Muscle of leg (tissue), 11 donors: Measurements from ENCODE around the gene HIPK2. TPM values are rescaled to one million over a fixed set of nuclear protein-coding genes. Genes with fewer than 3 reads are reported as not detected.

ENCODE experiments used
- DNase-seq: peaks from one replicate; pipeline ENCODE4 v3.0.0; 2013
- H3K27ac ChIP-seq: one replicate; pipeline ENCODE4 v1.5.1; 2013; ENCODE audit warnings: mild to moderate bottlenecking, low read length, control low read depth
- H3K27me3 ChIP-seq: one replicate; pipeline ENCODE4 v1.6.1; 2013; ENCODE audit warnings: low read length; ENCODE audit not compliant: control insufficient read depth, insufficient read depth
- H3K36me3 ChIP-seq: one replicate; pipeline ENCODE4 v1.6.1; 2013; ENCODE audit warnings: low read length; ENCODE audit not compliant: control insufficient read depth, insufficient read depth
- H3K4me1 ChIP-seq: one replicate; pipeline ENCODE4 v1.6.1; 2013; ENCODE audit warnings: low read length; ENCODE audit not compliant: control insufficient read depth, insufficient read depth
- H3K4me3 ChIP-seq: one replicate; pipeline ENCODE4 v1.5.1; 2013; ENCODE audit warnings: low read length, control low read depth
- H3K9me3 ChIP-seq: replicated peaks from 2 replicates; pipeline ENCODE4 v1.6.1; 2013; ENCODE audit warnings: low read depth, low read length; ENCODE audit not compliant: control insufficient read depth
- WGBS: methylation state at CpG from one replicate; pipeline ENCODE4 v1.1.5; 2013; ENCODE audit warnings: missing lambda C conversion rate; ENCODE audit not compliant: insufficient coverage; 5-methylcytosine and 5-hydroxymethylcytosine counted together
- polyA plus RNA-seq, 8 donors: library from polyadenylated mRNA; unstranded; fragments of 120-200 nt; gene quantifications; one replicate each; pipeline versions ENCODE4 v1.2.1 to v1.2.3, GENCODE V29; 2013; ENCODE audit warnings: inconsistent platforms in 1 of 8, low replicate concordance in 1 of 8; ENCODE audit not compliant: insufficient read length in 8 of 8, insufficient read depth in 1 of 8
- total RNA-seq: library from RNA; stranded (reverse); fragments of 120-200 nt; gene quantifications from one replicate; pipeline ENCODE4 v1.2.4, GENCODE V29; 2013

Gene HIPK2
- total and polyA plus RNA-seq, 9 donors: 6.6 to 14.2 (median 10.3) TPM

DNA sequence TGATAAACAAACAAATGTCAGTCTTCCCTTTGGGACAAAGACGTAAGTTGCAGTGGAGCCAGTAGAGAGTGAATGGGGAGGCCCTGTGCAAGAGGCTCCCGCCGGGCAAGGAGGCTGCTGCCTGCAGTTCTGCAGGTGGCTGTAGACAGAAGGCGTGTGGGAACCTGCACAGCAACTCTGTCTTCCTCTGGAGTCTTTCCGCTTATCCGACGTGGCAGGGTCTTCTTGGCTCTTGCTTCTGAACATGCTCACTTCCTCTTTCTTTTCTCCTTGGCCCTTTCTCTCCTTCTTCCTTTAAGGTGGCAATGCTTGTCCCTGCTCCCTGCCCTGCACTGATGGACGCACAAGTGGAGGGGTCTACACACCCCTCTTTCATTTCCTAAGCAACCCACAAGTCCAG lies 122.5 kb downstream of the HIPK2 start:
- H3K4me1 ChIP-seq: peaks cover 10% of the 10 kb centered on the region
- H3K9me3 ChIP-seq: no peaks in the 10 kb centered on the region
- no peak for DNase-seq
- no peak overlapping the region for H3K4me3 ChIP-seq
- no peak overlapping the region for H3K27ac ChIP-seq
- H3K36me3 ChIP-seq: no peaks in the 10 kb centered on the region
- no peaks in the 10 kb centered on the region for H3K27me3 ChIP-seq
- 42% methylated on average over 7 of the region's 8 CpGs for WGBS

- Histone ChIP-seq H3K4me3 (no peak overlapping the region), H3K4me1 (peaks cover 13% of the 10 kb centered on the region), H3K27ac (no peak overlapping the region), H3K36me3 (no peaks in the 10 kb centered on the region), H3K27me3 (no peaks in the 10 kb centered on the region), H3K9me3 (no peaks in the 10 kb centered on the region)
- 83% methylated on average over 6 of the region's 14 CpGs for WGBS
- DNase-seq: no peak
Measured at GRCh38 chr7:139654276-139655181, 123.3 kb downstream of the HIPK2 start.

- WGBS: 76% methylated on average over 2 of the region's 4 CpGs
- DNase-seq: no peak
- Histone ChIP-seq H3K9me3 (no peaks in the 10 kb centered on the region), H3K27ac (no peak overlapping the region), H3K27me3 (no peaks in the 10 kb centered on the region), H3K4me1 (peaks cover 12% of the 10 kb centered on the region), H3K4me3 (no peak overlapping the region), H3K36me3 (no peaks in the 10 kb centered on the region)
Measured at GRCh38 chr7:139651914-139652313, 125.9 kb downstream of the HIPK2 start.

GRCh38 chr7:139651308-139651707 lies 126.5 kb downstream of the HIPK2 start:
- no peak for DNase-seq
- Histone ChIP-seq H3K4me3 (no peak overlapping the region), H3K4me1 (peaks cover 15% of the 10 kb centered on the region), H3K9me3 (no peaks in the 10 kb centered on the region), H3K27ac (no peak overlapping the region), H3K27me3 (no peaks in the 10 kb centered on the region), H3K36me3 (no peaks in the 10 kb centered on the region)
- 33% methylated on average over 1 of the region's 6 CpGs for WGBS

DNA sequence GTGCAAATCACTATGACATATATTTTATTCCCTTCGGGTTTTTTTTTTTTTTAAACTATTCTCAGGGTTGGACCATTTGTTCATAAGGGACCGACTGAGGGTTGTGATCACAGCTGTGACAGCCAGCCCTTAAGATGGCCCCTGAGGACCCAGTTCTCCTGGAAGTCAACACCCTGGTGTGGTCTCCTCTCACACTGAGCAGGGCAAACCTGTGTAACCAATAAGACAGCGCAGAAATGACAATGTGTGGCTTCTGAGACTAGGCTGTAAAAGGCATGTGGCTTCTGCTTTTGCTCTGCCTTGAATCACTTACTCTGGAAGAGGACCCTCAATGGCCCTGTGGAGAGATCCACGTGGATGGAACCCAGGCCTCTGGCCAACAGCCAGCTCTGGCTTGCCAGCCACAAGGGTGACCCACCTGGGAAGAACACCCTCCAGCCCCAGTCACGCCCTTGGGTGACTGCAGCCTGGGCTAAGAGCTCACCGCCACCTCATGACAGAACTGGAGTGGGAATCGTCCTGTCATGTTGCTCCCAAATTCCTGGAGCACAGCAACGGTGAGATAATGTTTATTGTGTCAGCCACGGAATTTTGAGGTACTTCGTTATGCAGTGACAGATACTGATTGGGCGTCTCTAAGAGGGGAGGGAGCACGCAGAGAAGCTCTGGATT lies 127.2 kb downstream of the HIPK2 start:
- 79% methylated on average over 4 of the region's 12 CpGs for WGBS
- Histone ChIP-seq H3K36me3 (no peaks in the 10 kb centered on the region), H3K4me3 (no peak overlapping the region), H3K27ac (no peak overlapping the region), H3K27me3 (no peaks in the 10 kb centered on the region), H3K9me3 (no peaks in the 10 kb centered on the region), H3K4me1 (peaks cover 19% of the 10 kb centered on the region)
- DNase-seq: no peak

- H3K27ac ChIP-seq: peak overlapping the region; percentile 84
- H3K36me3 ChIP-seq: no peaks in the 10 kb centered on the region
- H3K27me3 ChIP-seq: no peaks in the 10 kb centered on the region
- 13% methylated on average over 3 of the region's 14 CpGs for WGBS
- H3K4me1 ChIP-seq: peaks cover 19% of the 10 kb centered on the region
- no peaks in the 10 kb centered on the region for H3K9me3 ChIP-seq
- DNase-seq: peak; percentile 66
- no peak overlapping the region for H3K4me3 ChIP-seq
Measured at GRCh38 chr7:139648941-139649425, 128.8 kb downstream of the HIPK2 start.

DNA sequence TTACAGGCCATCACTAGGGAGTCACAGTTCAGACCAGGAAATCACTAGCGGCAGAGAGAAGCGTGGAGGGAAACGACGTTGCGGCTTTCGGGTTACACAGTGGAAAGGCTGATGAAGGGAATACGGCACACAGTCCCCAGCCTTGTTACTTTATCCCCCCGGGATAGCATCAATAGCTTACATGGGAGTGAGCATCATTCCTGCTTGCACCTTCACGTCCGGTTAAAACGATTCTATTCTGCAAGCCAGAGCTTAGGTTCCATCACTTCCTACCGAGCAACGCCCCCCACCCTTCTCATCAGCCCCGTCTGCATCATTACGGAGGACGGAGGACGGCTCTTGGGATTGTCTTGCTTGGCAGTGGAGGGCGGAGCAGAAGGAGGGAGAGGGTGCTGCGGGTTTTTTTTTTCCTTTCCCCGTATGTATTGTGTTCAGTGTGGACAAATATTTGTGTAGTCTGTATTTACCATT lies 129.4 kb downstream of the HIPK2 start:
- WGBS: 47% methylated on average over 2 of the region's 20 CpGs
- peak overlapping the region; percentile 84 for H3K27ac ChIP-seq
- peaks cover 18% of the 10 kb centered on the region for H3K4me1 ChIP-seq
- no peak for DNase-seq
- no peaks in the 10 kb centered on the region for H3K27me3 ChIP-seq
- no peaks in the 10 kb centered on the region for H3K9me3 ChIP-seq
- H3K4me3 ChIP-seq: no peak overlapping the region
- no peaks in the 10 kb centered on the region for H3K36me3 ChIP-seq

- DNase-seq: no peak
- Histone ChIP-seq H3K9me3 (no peaks in the 10 kb centered on the region), H3K27ac (peak overlapping the region; percentile 84), H3K4me3 (no peak overlapping the region), H3K4me1 (peaks cover 16% of the 10 kb centered on the region), H3K27me3 (no peaks in the 10 kb centered on the region), H3K36me3 (no peaks in the 10 kb centered on the region)
- WGBS: 83% methylated on average over 1 of the region's 2 CpGs
Measured at GRCh38 chr7:139647814-139648390, 129.9 kb downstream of the HIPK2 start.

DNA sequence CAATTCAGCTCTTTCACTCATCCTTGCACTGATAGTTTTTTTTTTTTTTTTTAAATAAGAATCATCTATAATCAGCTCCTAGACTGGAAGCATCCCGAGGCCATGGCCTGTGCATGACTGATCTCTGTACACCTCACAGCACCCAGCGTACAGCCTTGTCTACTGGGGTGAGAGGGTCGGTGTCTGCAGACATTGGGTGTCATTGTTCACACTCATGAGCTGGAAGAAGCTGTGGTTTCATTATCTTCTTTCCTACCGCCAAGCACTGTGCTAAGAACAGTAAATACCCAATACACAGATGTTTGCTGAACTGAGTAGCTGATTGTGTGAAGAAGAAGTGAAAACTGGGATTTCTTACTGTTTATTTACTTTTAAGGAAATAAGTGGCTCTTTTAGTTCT lies 130.7 kb downstream of the HIPK2 start:
- Histone ChIP-seq H3K9me3 (no peaks in the 10 kb centered on the region), H3K27ac (no peak overlapping the region), H3K4me3 (no peak overlapping the region), H3K36me3 (no peaks in the 10 kb centered on the region), H3K27me3 (no peaks in the 10 kb centered on the region), H3K4me1 (peaks cover 16% of the 10 kb centered on the region)
- no peak for DNase-seq
- no CpG with 5 or more reads among the region's 4 CpGs for WGBS

GRCh38 chr7:139646566-139646965 lies 131.2 kb downstream of the HIPK2 start:
- Histone ChIP-seq H3K4me3 (no peak overlapping the region), H3K36me3 (no peaks in the 10 kb centered on the region), H3K27ac (no peak overlapping the region), H3K27me3 (no peaks in the 10 kb centered on the region), H3K9me3 (no peaks in the 10 kb centered on the region), H3K4me1 (peaks cover 16% of the 10 kb centered on the region)
- DNase-seq: no peak
- 93% methylated on average over 2 of the region's 4 CpGs for WGBS
